NK-92 treated with Interleukin-12 subunit alpha and Interleukin-12 subunit beta, amount 100 ng/mL, for 24 hours (cell line): Measurements from ENCODE around the gene FOXP1.
"Not testable (repeated sequence)": the region's sequence is repeated elsewhere in the genome, so short reads cannot be mapped to it uniquely, and the experiment has no call there.

Experiments used
- DNase-seq: peaks from one replicate; lab custom pipeline; 2025; lab: John Stamatoyannopoulos, UW

Gene FOXP1

DNA sequence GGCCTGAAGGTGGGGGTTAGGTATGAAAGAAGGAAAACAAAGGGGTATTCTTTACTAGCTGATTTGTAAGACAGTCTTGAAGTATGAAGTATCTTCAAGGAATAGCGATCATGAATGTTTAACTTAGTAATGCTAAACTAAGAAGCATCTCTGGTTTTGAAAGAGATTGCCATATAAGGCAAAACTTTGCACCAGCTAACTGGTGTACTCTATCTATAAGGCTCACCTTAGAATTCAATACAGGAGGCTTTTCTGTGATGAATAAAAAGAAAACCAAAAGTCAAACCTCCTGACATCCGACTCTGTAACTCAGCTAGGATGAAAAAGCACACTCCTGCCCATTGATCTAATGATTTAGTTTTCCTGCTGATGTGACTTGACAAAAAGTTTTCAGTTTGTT, 54.7 kb downstream of the FOXP1 start:
- no peak for DNase-seq

DNA sequence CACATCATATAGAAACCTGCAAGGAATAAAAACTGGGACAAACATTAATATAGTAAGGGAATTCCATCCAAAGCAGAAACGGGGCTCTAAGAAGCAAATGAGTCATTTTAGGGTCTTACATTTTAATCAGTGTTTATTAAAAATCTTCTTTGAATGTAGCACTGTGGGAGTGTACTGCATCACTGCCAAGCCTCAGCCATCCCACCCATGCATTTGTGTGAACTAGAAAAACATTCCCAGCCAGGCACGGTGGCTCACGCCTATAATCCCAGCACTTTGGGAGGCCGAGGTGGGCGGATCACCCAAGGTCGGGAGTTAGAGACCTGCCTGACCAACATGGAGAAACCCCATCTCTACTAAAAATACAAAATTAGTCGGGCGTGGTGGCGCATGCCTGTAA, 57.1 kb downstream of the FOXP1 start:
- not testable (repeated sequence) for DNase-seq

DNA sequence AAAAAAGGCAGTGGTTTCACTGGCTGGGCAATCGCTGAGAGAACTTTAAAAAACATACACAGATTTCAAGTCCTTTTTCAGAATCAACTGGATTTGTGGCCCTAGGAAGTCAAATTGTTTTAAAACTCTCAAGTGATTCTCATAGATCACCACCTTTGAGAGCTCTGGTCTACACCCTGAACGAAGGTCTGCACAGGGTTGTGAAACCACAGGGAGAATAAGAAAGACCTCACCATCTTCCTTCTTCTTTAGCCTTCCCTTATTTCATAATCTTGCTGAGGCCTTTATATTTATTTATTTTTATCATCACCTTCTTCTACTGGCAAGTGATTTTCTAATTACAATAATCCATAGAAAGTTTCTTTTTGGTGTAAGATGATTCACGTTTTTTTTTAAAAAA, 58.1 kb downstream of the FOXP1 start:
- DNase-seq, result no peak

DNA sequence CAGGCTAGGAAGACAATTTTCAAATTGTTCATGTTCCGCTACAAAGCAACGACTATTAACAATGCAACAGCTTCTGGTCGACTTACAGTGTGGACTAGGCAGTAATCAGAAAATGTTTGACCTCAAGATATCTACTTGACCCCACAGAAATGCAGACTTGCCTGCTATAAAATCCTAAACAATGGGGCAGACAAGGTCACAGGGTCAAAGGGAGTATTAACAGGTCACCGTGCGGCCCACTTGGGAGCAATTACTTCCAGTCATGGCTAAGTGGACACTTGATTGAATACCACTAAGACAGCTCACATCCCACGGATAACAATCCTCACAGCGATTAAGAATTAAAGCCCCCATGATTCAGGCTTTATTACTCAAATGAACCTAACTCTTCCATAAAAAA, 58.9 kb downstream of the FOXP1 start:
- DNase-seq, result no peak

DNA sequence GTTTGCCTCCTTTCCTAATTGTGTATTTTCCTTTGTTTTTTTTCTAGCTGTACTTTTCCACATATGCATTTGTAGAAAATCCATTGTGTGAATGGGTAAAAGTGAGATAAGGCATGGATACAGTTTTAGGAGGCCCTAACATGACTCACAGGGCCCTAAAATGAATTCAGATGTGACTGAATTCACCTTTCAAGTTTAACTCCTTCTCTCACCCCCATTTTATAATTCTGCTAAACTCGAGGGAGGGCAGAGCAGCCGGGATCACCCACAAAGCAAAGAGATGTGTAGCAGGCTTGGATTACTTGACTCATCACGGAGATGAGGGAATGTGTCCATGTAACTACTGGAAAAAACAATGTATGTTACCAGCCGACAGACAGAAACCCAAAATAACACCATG, 59.9 kb downstream of the FOXP1 start:
- DNase-seq, result no peak

DNA sequence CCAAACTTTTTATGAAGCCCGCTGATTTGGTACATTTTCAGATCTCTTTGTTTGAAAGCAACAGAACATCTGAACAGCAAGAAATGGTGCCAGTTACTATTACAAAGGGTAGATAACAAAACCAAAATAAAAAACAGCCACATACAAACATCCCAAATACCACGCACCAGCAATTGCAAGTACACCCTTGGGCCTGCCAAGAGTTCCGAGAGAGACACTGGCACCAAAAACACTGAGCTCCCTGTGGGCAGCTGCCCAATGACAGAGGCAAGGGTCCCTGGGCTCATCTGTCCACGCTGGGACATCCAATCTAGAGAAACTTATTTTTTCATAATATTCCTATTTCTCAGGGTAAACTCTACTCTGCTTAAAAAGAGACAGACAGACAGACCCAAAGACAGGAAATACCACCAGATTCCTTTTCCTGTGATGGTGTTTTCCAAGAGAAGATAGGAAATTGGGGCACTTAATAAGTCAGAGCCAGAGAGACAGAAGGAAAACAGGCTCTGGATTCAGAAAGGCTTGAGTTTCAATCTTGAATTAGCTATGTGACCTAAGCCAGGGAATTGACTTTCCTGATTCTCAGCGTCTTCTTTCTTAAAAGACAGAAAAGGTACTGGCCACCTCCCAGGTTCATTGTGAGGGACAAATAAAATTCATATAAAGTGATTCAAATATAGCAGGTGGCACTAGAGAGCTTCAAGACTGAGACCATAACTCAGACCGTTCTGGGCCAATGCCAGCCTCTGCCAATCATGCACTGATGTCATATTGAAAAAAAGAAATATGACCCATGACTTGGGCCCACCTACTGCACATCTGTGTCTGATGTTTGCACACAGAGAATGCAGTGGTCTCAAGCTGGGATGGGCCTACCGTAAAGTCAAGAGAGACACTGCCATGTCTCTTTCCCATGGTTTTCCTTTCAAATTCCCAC, 61.3 kb downstream of the FOXP1 start:
- DNase-seq, result no peak

DNA sequence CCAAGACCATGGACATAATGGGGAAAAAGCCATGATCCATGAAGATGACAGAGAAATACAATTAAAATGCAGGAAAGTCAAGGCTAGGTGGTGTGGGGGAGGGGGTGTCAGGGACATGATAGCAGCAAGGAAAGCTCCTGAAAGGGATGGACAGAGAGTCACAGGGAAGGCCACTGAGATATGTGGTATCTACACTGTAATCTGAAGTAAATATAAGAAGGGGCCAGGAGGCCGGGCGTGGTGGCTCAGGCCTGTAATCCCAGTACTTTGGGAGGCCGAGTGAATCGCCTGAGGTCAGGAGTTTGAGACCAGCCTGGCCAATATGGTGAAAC, 62.5 kb downstream of the FOXP1 start:
- DNase-seq, result no peak

DNA sequence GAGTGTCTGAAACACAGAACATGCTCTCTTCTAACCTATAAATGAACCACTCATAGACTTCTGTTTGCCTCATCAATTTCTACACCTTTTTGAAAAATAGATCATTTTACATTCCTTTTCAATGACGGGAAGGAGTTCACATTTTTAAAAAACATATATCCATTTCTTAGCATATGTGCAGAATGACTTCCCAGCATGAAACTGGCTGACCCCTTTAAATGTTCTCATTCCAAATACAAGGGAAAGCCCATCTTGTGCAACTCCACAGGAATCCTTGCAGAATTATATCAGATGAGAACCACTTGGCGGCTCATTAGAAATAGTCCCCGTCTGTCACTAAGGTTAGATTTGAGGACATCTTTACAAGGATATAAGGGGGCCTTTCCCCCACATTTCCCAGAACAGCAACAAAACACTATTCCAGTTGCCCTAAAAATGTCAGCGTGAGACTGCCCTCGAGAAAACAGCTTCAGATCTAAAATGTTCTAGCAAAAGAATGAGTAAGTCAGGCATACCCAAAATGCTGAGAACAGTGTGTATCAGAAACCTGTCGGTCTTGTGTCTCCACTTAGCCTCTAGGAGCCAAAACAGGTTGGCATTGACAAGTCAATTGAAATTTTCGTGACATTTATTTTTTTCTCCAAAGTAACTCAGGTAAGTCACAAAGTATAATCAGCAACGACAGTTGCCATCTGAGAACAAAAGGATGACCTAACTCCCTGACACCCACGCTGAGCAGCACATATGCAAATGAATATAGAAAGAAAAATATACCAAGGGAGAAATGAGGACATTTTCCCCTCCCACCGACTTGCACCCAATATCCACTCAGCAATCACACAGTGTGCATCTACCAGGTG, 63.1 kb downstream of the FOXP1 start:
- DNase-seq, result no peak

DNA sequence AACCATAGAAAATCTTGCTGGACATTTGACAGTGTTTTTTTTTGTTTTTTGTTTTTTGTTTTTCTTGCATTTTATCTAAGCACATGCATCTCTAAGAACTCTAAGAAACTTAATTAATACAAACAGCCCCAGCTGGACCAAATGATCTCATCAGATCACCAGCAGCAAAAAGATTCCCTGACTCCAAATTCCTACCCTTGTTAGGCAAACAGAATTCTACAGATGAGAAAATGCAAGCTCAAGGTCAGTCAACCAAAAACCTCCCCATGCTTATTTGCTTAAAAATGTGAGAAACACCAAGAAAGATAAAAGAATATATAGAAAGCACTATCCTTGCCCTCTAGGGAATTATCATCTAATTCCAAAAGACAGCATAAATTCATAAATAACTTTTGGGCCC, 65.4 kb downstream of the FOXP1 start:
- no peak for DNase-seq

DNA sequence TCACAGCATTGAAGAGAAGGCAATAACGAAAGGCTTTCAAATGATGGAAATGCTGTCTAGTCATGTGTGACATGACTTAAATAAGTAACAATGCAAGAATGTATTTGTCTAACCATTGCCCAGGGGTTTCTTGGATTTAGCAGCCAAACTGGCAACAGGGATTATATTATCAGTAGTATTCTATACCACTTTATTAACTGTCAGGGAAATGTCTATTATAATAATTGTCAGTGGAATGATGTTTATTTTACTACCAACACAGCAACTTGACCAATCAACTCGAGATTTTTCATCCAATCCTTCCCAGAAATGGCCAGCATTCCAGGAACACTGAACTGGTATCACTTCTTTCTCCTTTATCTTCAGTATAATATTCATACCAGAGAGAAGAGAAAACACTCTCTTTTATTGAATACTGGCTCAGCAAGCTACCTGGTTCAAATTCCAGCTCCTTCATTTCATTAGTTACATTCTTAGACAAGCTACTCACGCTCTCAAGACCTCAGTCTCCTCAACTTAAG, 66.2 kb downstream of the FOXP1 start:
- no peak for DNase-seq

DNA sequence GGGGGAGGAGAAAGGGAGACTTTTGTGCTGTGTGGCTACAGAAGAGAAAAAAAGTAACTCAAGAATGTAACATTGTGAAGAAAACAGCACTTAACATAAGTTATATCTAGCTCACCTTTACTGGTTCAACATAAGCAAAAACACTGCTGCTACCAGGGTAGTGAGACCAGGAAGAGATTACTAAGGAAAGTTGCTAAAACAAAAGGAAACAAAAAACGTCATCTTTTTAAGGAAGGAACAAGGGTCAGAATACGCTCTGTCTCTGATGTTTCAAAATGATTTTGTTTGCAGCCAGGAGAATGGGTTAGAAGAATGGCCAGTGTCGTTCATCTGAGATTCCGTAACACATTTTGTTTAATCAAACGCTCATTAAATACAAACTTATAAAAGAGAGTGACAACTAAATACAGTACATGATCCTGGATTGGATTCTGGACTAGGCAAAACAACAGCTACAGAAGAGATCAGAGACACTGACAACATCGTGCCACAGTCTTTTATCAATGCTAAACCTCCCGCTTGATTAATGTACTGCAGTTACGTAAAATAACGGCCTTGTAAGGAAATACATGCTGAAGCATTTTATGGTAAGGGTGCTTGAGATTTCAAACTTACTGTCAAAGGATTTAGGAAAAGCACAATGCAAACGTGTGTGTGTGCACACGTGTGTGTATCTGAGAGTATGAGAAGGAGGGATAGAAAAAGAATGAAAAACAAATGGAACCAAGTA, 67.7 kb downstream of the FOXP1 start:
- no peak for DNase-seq

DNA sequence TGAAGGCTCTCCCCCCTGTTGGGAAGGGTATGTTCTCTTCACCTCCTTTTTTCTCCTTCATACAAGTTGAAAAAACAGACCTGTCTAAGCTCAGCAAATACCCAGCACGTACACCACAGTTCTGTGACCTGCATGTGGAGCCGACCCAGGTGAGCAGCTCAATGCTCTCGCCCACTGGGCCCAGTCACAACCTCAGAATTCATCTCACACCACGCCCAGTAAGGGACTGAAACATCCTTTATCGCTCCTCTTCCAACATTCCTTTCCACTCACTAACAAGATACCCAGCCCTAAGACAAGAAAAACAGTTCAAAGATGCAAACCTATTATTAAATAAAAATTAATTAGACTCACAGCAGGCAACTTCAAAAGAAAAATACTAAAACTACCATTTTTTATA, 68.9 kb downstream of the FOXP1 start:
- no peak for DNase-seq

DNA sequence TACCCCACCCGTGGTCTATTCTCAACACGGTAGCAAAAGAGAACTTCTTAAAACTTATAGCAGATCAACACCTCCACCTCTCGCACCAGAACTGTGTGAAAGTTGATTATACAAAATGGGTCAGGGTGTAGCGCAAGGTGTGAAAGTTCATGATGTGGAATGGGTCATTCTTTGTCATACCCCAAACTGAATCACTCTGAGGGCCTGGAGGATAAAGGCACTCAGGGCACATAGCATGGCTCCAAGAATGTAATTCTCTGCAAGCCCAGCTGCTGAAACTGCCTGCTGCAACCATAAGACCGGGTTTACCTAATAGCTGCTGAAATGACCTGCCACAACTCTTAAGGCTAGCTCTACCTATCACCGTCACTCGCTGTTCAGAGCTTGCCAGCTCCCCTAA, 70.0 kb downstream of the FOXP1 start:
- DNase-seq, result no peak

DNA sequence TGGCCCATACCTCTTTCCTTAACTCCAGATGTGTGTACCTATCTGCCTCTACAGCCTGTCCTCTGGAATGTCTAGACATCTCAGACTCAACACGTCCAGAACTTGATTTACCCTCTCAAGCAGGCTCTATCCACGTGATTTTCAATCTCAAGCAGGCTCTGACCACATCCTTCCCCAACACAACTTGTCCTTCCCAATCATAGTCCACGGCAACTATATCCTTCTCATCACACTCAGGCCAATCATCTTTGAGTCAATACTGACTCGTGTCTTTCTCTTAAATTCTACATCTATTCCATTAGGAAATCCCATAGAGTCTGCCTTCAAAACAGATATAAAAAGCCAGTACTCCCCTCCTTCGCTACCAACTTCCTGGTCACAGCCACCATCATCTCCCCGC, 70.4 kb downstream of the FOXP1 start:
- DNase-seq, result no peak

DNA sequence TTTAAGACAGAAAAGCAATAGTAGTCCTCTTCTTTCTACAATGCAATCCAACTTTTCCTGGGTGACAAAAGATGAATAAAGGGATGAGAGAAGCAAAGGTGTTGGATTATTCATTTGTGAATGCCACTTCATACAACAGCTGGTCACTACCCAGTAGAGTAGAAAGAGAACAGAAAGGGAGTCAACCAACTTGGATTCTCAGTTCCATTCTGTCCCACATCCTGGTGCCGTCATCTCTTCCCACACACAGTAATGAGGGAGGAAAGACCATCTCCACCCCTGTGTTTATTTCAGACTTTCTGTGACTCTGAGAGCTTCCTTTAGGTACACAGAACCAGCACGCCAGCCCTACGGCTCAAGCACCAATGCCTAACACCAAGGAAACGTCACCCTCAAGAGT, 71.0 kb downstream of the FOXP1 start:
- no peak for DNase-seq

DNA sequence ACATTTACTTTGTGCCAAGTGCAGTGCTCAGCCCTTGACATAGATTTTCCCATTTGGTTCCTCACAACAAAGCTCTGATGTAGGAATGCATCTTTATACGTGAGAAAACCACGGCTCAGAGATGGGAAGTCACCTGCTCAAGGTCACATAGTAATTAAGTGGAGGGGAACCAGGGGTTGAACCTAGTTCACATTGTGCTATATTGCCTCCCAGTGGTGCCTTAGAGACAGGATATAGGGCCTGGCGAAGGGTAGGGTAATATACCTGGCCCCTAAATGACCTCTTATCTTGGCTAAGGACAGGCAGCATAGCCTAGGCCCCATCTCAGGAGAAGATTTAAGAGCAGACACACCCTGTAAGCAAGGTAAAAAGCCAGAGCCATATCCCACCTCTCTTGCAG, 71.5 kb downstream of the FOXP1 start:
- DNase-seq, result no peak

DNA sequence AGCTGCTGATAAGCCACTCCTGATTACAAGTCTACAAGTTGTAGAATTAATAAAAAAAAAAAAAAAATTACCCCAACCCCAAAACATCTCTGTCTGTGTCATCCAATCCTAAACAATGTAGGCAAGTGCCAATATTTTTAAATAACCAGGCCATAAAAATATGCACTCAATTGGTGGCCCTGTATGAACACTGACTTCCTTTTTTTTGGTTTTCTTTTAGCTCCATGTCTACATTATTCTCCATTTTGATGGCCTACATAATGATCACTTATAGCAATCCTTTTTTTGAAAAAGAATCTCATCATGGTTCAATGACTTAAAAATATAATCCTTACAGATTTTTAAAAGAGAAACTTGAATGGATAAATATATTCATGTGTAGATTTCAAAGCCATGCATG, 72.1 kb downstream of the FOXP1 start:
- no peak for DNase-seq

DNA sequence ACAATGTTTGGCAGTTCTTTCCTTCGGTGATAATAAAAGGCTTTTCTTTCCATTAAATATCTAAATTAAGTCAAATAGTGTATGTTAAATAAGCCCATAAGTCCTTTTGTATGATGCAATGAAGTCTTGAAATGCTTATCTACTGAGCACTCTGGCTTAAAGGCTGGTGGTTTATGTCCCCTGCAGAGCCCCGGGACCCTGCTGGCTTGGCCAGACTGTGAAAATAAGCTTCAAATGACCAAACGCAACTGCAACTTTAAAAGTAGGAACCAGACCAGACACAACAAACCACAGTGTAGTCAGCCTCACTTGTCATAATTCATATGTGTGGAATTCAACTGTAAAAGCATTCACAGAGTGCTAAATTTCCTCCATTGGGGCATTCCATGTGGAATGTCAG, 72.5 kb downstream of the FOXP1 start:
- no peak for DNase-seq

DNA sequence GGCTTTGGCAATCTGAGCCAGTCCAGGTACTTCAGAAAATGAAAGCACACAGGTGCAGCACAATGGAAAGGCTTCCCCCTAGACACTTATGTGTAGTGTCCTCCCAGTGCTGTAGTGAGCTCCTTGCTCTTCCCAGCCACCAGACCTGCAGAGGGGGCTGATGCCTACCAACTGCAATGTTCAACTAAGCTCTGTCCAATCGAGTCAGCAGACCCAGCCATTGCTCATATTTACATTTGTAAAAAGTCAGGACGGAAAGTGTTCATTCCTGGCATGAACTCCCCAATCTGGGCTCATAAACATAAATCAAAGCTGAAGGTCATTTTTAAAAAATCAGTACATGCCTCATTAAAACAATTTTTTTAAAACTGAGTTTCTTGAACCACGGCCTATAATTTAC, 73.0 kb downstream of the FOXP1 start:
- no peak for DNase-seq

DNA sequence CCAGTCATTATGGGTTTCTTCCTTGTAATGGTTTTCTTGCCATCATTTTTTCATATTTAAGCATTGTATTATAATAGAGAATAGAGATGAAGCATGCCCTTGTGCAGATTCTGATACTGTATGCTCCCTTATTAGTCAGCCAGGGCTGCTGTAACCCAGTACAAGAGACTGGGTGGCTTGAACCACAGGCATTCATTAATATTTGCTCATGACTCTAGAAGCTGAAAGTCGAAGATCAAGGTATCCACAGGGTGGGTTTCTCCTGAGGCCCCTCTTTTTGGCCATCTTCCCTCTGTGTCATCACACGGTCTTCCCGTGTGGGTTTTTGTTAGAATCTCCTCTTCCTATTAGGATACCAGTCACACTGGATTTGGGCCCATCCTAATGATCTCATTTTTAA, 74.5 kb downstream of the FOXP1 start:
- no peak for DNase-seq

DNA sequence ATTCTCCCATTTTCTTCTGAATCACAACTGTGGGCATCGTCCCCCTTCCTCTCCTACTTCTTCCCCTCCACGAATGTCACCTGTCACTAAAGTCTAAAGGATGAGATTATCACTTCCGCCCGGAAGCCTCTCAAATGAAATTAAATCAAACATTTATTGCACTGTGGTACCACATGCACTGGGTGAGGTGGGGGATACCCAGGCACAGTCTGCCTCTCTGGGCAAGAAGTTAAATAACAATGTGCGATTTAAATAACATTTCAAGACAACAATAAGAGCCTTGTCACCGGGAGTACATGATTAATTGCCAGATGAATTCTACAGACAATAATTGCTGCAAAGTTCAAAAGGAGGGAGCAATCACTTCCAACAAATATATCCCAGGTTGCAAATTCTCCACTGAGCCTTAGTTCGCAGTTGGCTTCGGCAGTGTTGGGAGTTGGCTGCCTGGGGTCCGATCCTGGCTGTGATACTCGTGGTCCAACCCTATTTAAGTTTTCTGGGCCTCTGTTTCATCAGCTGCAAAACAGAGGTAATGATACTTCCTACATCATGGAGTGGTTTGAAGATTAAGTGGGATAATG, 77.7 kb downstream of the FOXP1 start:
- no peak for DNase-seq
